GM18517 (cell line): ENCODE data around the gene SELENOT.
"Not testable (repeated sequence)": the region's sequence is repeated elsewhere in the genome, so short reads cannot be mapped to it uniquely, and the experiment has no call there.

ENCODE experiments used
- ATAC-seq: cut with Tn5 transposase; IDR thresholded peaks from one replicate; pipeline ENCODE4 v1.9.1; 2021; ENCODE audit warnings: mild to moderate bottlenecking, moderate library complexity; ENCODE audit not compliant: unreplicated experiment

SELENOT gene

GRCh38 chr3:150607267-150608065 is 4.3 kb downstream of the SELENOT start:
- no peak for ATAC-seq

GRCh38 chr3:150609988-150610387 is 6.9 kb downstream of the SELENOT start:
- ATAC-seq = no peak

- no peak for ATAC-seq
Observed at GRCh38 chr3:150610785-150611184, 7.7 kb downstream of the SELENOT start.

GRCh38 chr3:150611666-150612065 is 8.5 kb downstream of the SELENOT start:
- ATAC-seq = no peak

GRCh38 chr3:150612494-150612893 is 9.4 kb downstream of the SELENOT start:
- ATAC-seq = no peak

- no peak for ATAC-seq
Observed at GRCh38 chr3:150613034-150613433, 9.9 kb downstream of the SELENOT start.

GRCh38 chr3:150613709-150614480 is 10.8 kb downstream of the SELENOT start:
- ATAC-seq = no peak

- ATAC-seq = no peak
Observed at GRCh38 chr3:150620002-150620689, 17.0 kb downstream of the SELENOT start.

- not testable (repeated sequence) for ATAC-seq
Observed at GRCh38 chr3:150622955-150623354, 19.8 kb downstream of the SELENOT start.

GRCh38 chr3:150623945-150624344 is 20.8 kb downstream of the SELENOT start:
- ATAC-seq = no peak

- no peak for ATAC-seq
Observed at GRCh38 chr3:150626148-150626930, 23.2 kb downstream of the SELENOT start.

- no peak for ATAC-seq
Observed at GRCh38 chr3:150627557-150627956, 24.4 kb downstream of the SELENOT start.

GRCh38 chr3:150631515-150632221 is 28.5 kb downstream of the SELENOT start:
- ATAC-seq = no peak

GRCh38 chr3:150635076-150635475 is 32.0 kb downstream of the SELENOT start:
- ATAC-seq = no peak

GRCh38 chr3:150635526-150635925 is 32.4 kb downstream of the SELENOT start:
- ATAC-seq = peak; percentile 47

- ATAC-seq = no peak
Observed at GRCh38 chr3:150636258-150636657, 33.1 kb downstream of the SELENOT start.

GRCh38 chr3:150639262-150639661 is 36.1 kb downstream of the SELENOT start:
- no peak for ATAC-seq

- no peak for ATAC-seq
Observed at GRCh38 chr3:150640256-150640655, 37.1 kb downstream of the SELENOT start.

- no peak for ATAC-seq
Observed at GRCh38 chr3:150653110-150653561, 50.0 kb downstream of the SELENOT start.

- no peak for ATAC-seq
Observed at GRCh38 chr3:150656316-150656715, 53.2 kb downstream of the SELENOT start.
